GM12878 (cell line): ENCODE results near the gene TSFM. TPM values are rescaled to one million over a fixed set of nuclear protein-coding genes. Genes with fewer than 3 reads are reported as not detected.

Experiments
- CEBPB ChIP-seq, 2 experiments: fragments of 150-350 bp in 1 of 2; IDR thresholded peaks; 2 replicates each; pipeline ENCODE4 v1.6.1; 2012 to 2014; ENCODE audit warnings: low read depth in 2 of 2, low read length in 2 of 2, borderline replicate concordance in 1 of 2, inconsistent platforms in 1 of 2
- CEBPZ ChIP-seq: fragments of 150-350 bp; IDR thresholded peaks from 2 replicates; pipeline ENCODE4 v1.6.1; 2016; ENCODE audit warnings: low read depth, low read length
- CHD1 ChIP-seq: IDR thresholded peaks from 2 replicates; pipeline ENCODE4 v1.6.1; 2012; ENCODE audit warnings: low read depth, low read length, improper control_type of control experiment
- CREB1 ChIP-seq: IDR thresholded peaks from 2 replicates; pipeline ENCODE4 v1.6.1; 2012; ENCODE audit warnings: low read depth, mild to moderate bottlenecking, inconsistent platforms
- DPF2 ChIP-seq: fragments of 450-650 bp; IDR thresholded peaks from 2 replicates; pipeline ENCODE4 v1.6.1; 2017; ENCODE audit warnings: mild to moderate bottlenecking
- EED ChIP-seq: sonication (generic); IDR thresholded peaks from 2 replicates; pipeline ENCODE4 v1.6.1; 2016; ENCODE audit warnings: antibody characterized with exemption, low read depth
- EP300 ChIP-seq, 2 experiments: fragments of 150-350 bp in 1 of 2; IDR thresholded peaks; 2 replicates each; pipeline ENCODE4 v1.6.1; 2011 to 2012; ENCODE audit warnings: low read depth in 2 of 2, low read length in 2 of 2, borderline replicate concordance in 1 of 2, improper control_type of control experiment in 1 of 2, inconsistent platforms in 1 of 2; ENCODE audit not compliant: control insufficient read depth in 1 of 2
- FOXK2 ChIP-seq: fragments of 450-650 bp; IDR thresholded peaks from 2 replicates; pipeline ENCODE4 v1.6.1; 2017; ENCODE audit warnings: mild to moderate bottlenecking, moderate library complexity
- IRF5 ChIP-seq: fragments of 450-650 bp; IDR thresholded peaks from 2 replicates; pipeline ENCODE4 v1.6.1; 2017; ENCODE audit warnings: borderline replicate concordance
- KAT2A ChIP-seq: conservative IDR thresholded peaks from 2 replicates; pipeline ENCODE4 v1.6.1; 2011; ENCODE audit warnings: low read depth, low read length; ENCODE audit not compliant: control insufficient read depth
- LARP7 ChIP-seq: fragments of 450-650 bp; IDR thresholded peaks from 2 replicates; pipeline ENCODE4 v1.6.1; 2017; ENCODE audit warnings: mild to moderate bottlenecking
- MEF2B ChIP-seq: fragments of 450-650 bp; IDR thresholded peaks from 2 replicates; pipeline ENCODE4 v1.6.1; 2018; ENCODE audit warnings: mild to moderate bottlenecking, moderate library complexity; ENCODE audit not compliant: partially characterized antibody, poor library complexity, severe bottlenecking
- PAX8 ChIP-seq: fragments of 450-650 bp; IDR thresholded peaks from 2 replicates; pipeline ENCODE4 v1.6.1; 2017; ENCODE audit warnings: mild to moderate bottlenecking, moderate library complexity
- SPI1 ChIP-seq: IDR thresholded peaks from 2 replicates; pipeline ENCODE4 v1.6.1; 2011; ENCODE audit warnings: low read depth, mild to moderate bottlenecking, low read length, moderate library complexity, borderline replicate concordance; ENCODE audit not compliant: insufficient read depth
- TCF12 ChIP-seq: IDR thresholded peaks from 2 replicates; pipeline ENCODE4 v1.6.1; 2011; ENCODE audit warnings: low read depth, mild to moderate bottlenecking, low read length
- ZNF207 ChIP-seq: fragments of 450-650 bp; IDR thresholded peaks from 2 replicates; pipeline ENCODE4 v1.6.1; 2014; ENCODE audit warnings: antibody characterized with exemption, mild to moderate bottlenecking, borderline replicate concordance
- polyA plus RNA-seq, 11 experiments: library from polyadenylated mRNA; depleted of rRNA in 4 of 11; unstranded in 6 of 11; stranded (reverse) in 5 of 11; fragments of >200 nt; fragmentation: Nextera tagmentation in 4 of 11; fragmentation: Illumina TruSeq in 1 of 11; extraction: Ambion mirVana in 4 of 11; extraction: Trizol in 1 of 11; gene quantifications; 1 replicate in 1 of 11; 2 replicates in 10 of 11; pipeline versions ENCODE4 v1.2.1 to v1.2.3, GENCODE V29; 2011 to 2016; ENCODE audit warnings: inconsistent platforms in 2 of 11, missing spikeins in 2 of 11, low read depth in 1 of 11
- total RNA-seq, 4 experiments: library from RNA; depleted of rRNA in 3 of 4; stranded (reverse); fragments of >200 nt in 3 of 4; fragmentation: Illumina TruSeq in 1 of 4; extraction: Trizol in 1 of 4; gene quantifications; 2 replicates each; pipeline versions ENCODE4 v1.2.1 to v1.2.3, GENCODE V29; 2013 to 2021
- TF ChIP-seq, protein P1 (sequence below): fragments of 450-650 bp; IDR thresholded peaks from 2 replicates; pipeline ENCODE4 v1.6.1; 2017; ENCODE audit warnings: low read depth, mild to moderate bottlenecking, moderate library complexity

TSFM gene
- total and polyA plus RNA-seq, 10 of the 15 experiments (the other 5 are each of a cell fraction or from before 2014, with no cell fraction given), result 36.7 to 132 (median 45.6) TPM

DNA sequence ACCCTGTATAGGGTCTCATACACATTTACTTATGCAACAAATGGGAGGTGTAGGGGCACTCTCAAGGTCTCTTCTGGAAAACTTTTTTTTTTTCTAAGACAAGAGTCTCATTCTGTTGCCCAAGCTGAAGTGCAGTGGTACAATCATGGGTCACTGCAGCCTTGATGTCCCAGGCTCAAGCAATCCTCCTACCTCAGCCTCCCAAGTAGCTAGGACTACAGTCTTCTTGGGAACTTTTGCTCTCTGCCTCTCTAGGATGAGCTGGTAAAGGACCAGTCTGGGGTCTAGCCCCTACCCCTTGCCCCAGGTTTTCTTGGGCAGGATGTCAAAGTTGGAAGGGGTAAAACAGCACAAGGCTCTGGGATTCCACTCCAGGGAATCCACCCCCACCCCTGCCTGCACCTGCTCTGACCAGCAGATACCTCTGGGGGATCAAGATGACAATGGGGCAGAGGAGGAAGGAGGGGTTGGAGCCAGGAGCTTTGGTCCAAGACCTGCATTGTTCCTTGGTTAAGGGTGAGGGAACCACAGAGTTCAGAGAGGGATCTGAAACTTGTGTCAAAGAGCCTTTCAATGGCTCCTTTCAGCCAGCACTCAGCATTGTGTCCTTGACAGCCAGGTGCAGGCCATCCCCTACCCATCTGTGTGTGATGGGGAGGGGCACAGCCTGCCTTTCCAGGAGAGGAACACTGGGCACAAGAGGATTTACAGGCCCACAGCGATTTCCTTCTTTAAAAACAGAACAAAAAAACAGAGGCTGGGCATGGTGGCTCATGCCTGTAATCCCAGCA, 51.7 kb downstream of the TSFM start (continued):
- no peak for TF ChIP-seq IRF5
- TF ChIP-seq EED, result peak; percentile 87
- TF ChIP-seq LARP7, result no peak
- peak; percentile 73 for TF ChIP-seq SPI1
- TF ChIP-seq CREB1, result no peak
- no peak for TF ChIP-seq ZNF207
- 0 out of 2 replicates have a peak, but pooled peaks have one; percentile 8 for TF ChIP-seq TCF12
- TF ChIP-seq KAT2A, result no peak
- no peak for TF ChIP-seq FOXK2
- no peak for TF ChIP-seq CEBPZ
- no peak for TF ChIP-seq CEBPB (IDR thresholded peaks at IDR 0.05; ENCODE audit: borderline replicate concordance in 1 of 2, low read depth in 2 of 2, low read length in 2 of 2)
- TF ChIP-seq MEF2B, result peak; percentile 15
- TF ChIP-seq, protein P1, sequence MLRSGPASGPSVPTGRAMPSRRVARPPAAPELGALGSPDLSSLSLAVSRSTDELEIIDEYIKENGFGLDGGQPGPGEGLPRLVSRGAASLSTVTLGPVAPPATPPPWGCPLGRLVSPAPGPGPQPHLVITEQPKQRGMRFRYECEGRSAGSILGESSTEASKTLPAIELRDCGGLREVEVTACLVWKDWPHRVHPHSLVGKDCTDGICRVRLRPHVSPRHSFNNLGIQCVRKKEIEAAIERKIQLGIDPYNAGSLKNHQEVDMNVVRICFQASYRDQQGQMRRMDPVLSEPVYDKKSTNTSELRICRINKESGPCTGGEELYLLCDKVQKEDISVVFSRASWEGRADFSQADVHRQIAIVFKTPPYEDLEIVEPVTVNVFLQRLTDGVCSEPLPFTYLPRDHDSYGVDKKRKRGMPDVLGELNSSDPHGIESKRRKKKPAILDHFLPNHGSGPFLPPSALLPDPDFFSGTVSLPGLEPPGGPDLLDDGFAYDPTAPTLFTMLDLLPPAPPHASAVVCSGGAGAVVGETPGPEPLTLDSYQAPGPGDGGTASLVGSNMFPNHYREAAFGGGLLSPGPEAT, result 0 out of 2 replicates have a peak, but pooled peaks have one; percentile 10
- TF ChIP-seq DPF2, result 0 out of 2 replicates have a peak, but pooled peaks have one; percentile 42
- no peak for TF ChIP-seq CHD1
- TF ChIP-seq EP300 (IDR thresholded peaks at IDR 0.05; ENCODE audit: borderline replicate concordance in 1 of 2, control insufficient read depth in 1 of 2, low read depth in 2 of 2, low read length in 2 of 2), result 0 out of 4 replicates have a peak, but pooled peaks of 1 of the 2 experiments have one; percentile 32
- TF ChIP-seq PAX8, result no peak
